Activated CD4-positive, alpha-beta T cell treated with anti-CD3 and anti-CD28 coated beads, Interleukin-10, Interleukin-2, amounts not matched to agents 100 ng/mL and 50 ng/mL, durations not matched to agents 16 hours and 8 hours (primary cell): ENCODE data around the gene SIL1.
A peak's percentile ranks its signal among the peaks of the same experiment; 100 is the strongest.
"Not testable (repeated sequence)": the region's sequence is repeated elsewhere in the genome, so short reads cannot be mapped to it uniquely, and the experiment has no call there.

Experiments used
- DNase-seq: peaks from one replicate; pipeline ENCODE4 v3.0.0-alpha.2; 2020

SIL1 gene

GRCh38 chr5:139197710-139198669 is at the start of gene SIL1:
TSS of gene SIL1 (minus strand) at chr5:139198368. CDS start at chr5:139127843, 70,525 bp downstream.
- DNase-seq, result peak; percentile 98

- peak; percentile 79 for DNase-seq
These were observed 48.2 kb upstream of the SIL1 start for GRCh38 chr5:139246394-139246793.

- no peak for DNase-seq
These were observed 47.6 kb upstream of the SIL1 start for GRCh38 chr5:139245637-139246339.

GRCh38 chr5:139243425-139243970 is 45.3 kb upstream of the SIL1 start:
- DNase-seq, result no peak

- DNase-seq, result no peak
These were observed 43.0 kb upstream of the SIL1 start for GRCh38 chr5:139241139-139241538.

GRCh38 chr5:139236479-139236878 is 38.3 kb upstream of the SIL1 start:
- no peak for DNase-seq

- no peak for DNase-seq
These were observed 34.1 kb upstream of the SIL1 start for GRCh38 chr5:139232147-139232724.

- DNase-seq, result no peak
These were observed 30.1 kb upstream of the SIL1 start for GRCh38 chr5:139228201-139228803.

- no peak for DNase-seq
These were observed 28.0 kb upstream of the SIL1 start for GRCh38 chr5:139226131-139226530.

GRCh38 chr5:139223481-139223880 is 25.3 kb upstream of the SIL1 start:
- no peak for DNase-seq

- DNase-seq, result no peak
These were observed 24.2 kb upstream of the SIL1 start for GRCh38 chr5:139222346-139222745.

- DNase-seq, result not testable (repeated sequence)
These were observed 19.9 kb upstream of the SIL1 start for GRCh38 chr5:139218038-139218437.

GRCh38 chr5:139215107-139215975 is 17.2 kb upstream of the SIL1 start:
- DNase-seq, result no peak

- no peak for DNase-seq
These were observed 16.5 kb upstream of the SIL1 start for GRCh38 chr5:139214646-139215045.

- no peak for DNase-seq
These were observed 14.7 kb upstream of the SIL1 start for GRCh38 chr5:139212906-139213305.

GRCh38 chr5:139212486-139212885 is 14.3 kb upstream of the SIL1 start:
- DNase-seq, result no peak

- no peak for DNase-seq
These were observed 12.4 kb upstream of the SIL1 start for GRCh38 chr5:139210585-139210984.

GRCh38 chr5:139207297-139208000 is 9.3 kb upstream of the SIL1 start:
- DNase-seq, result no peak

- DNase-seq, result no peak
These were observed 7.4 kb upstream of the SIL1 start for GRCh38 chr5:139205586-139205985.

GRCh38 chr5:139205124-139205523 is 7.0 kb upstream of the SIL1 start:
- DNase-seq, result no peak

- DNase-seq, result no peak
These were observed 6.0 kb upstream of the SIL1 start for GRCh38 chr5:139204196-139204595.
